HK-2 (cell line): Measurements from ENCODE around the gene JUN.

Source experiments
- DNase-seq: peaks from one replicate; pipeline ENCODE4 v3.0.0-alpha.2; 2018; ENCODE audit not compliant: unreplicated experiment

JUN gene

GRCh38 chr1:58762806-58763205, 21.0 kb downstream of the JUN start:
- no peak for DNase-seq

GRCh38 chr1:58755468-58755872, 28.4 kb downstream of the JUN start:
- DNase-seq, result peak; percentile 85

- DNase-seq, result no peak
Observed at GRCh38 chr1:58754683-58755467, 29.0 kb downstream of the JUN start.

GRCh38 chr1:58754073-58754613, 29.7 kb downstream of the JUN start:
- DNase-seq, result no peak

DNA sequence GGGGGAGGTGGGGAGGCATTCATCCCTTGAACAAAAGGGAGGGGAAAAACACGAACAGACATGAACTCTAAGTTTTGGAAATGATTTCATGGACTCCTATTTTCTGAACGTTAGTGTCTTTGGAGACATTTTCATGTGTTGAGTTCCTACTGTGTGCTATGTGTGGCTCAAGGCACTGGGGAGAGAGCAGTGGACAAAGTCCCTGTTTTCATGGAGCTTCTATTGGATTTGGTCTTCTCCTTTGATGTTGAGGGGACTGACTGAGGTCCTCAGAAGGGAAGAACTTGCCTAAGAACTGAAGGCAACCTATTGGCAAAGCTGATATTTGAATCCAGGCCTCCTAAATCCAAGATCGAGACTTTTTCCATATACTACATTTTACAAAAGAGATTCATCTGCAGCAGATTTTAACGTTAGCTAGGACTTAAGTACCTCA, 30.4 kb downstream of the JUN start:
- DNase-seq, result no peak

GRCh38 chr1:58749646-58750045, 34.2 kb downstream of the JUN start:
- no peak for DNase-seq

- DNase-seq, result no peak
Observed at GRCh38 chr1:58748666-58749065, 35.2 kb downstream of the JUN start.

- no peak for DNase-seq
Observed at GRCh38 chr1:58746757-58747156, 37.1 kb downstream of the JUN start.

DNA sequence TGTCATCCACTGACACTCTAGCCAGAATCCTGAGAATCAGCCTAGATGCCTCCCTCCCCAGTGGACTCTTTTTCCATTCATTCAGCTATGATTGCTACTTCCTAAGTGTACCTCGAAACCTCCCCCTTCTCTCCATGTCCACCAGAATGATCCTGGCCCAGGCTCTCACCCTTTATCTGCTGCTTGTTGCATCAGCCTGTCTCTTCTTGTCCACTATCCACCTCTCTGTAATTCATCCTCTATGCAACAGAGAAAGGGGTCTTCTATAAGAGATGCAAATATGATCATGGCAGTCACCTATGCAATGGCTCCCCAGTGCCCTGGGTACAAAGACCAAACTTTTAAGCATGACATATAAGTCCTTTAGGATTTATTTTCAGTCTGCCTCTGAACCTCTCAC, 37.7 kb downstream of the JUN start:
- no peak for DNase-seq

DNA sequence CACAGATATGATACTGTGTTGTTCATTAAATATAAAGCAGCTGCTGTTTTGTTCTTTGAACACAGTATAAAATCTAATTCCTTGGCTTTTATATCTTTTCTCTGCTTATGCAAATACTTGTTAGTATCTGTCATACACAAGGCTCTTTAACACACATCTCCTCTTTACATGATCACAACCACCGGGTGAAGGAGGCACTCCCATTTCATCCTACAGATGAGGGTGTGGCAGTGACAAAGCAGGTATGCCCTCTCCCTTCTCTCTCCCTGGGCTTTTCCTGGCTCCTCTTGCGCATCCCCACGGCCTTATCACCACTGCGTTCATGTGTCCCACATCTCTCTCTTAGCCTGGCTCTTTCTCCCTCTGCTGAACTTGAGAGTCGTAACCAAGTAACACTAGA, 38.2 kb downstream of the JUN start:
- no peak for DNase-seq

- DNase-seq, result no peak
Observed at GRCh38 chr1:58745117-58745516, 38.7 kb downstream of the JUN start.

DNA sequence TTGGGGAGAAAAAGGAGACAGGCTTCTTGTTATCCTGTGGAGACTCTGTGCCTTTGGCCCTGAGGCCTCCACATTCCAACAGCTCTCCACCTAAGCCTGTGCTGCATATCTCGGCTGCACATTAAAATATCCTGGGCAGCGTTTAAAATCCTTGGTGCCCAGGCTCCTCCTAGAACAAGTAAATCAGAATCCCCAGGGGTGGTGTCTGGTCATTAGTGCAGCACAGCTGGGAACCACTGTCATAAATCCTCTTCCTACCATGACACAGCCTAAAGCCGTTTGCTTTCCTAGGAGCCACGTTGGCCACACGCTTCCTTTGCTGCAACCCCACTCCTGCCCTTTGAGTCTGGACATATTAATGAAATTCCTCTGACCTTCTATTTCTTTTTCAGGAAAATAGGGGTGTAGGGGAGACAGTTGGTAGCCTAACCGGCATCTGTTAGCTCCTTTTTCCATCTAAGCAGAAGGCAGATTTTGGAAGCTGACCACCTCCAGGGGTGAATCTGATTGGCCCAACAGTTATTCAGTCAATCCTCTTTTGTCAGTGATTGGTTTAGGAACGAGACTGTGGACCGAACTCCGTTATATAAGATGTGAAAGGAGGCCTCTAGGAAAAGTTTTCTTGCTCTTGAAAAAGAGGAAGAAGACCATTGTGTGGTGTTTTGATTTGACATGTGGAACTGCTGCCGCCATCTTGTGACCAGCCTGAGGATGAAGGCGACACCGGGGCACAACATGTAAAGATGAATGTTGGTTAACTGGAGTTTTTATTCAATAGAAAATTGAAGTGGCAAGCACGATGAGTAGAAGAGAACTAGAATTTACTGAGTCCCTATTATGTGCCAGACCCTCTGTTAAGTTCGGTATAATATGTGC, 41.9 kb downstream of the JUN start:
- no peak for DNase-seq

DNA sequence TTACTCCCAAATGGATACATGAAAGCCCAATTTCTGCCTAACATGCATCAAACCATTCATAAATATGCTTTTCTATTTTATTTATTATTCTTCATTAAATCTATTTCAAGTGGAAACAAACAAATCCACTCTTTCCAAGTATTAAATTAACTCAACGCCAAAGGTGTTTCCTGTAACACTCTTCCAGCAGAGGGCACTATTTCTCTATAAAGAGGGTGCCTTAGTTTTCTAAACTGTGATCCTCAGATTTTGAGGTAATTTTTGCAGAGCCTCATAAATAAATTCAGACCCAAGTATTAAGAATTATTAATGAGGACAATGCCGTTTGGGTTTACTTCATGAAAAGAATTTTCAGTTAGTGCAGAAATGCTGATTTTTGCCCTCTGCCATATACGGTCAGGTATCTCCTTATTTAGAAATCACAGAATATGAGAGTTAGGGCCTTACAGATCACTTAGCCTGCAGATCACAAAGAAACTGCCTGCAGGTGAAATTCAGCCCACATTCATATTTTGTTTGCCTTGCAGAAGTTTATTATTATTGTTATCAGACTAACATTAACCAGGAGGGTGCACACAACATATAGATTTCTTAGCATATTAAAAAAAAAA, 43.9 kb downstream of the JUN start:
- DNase-seq, result no peak

DNA sequence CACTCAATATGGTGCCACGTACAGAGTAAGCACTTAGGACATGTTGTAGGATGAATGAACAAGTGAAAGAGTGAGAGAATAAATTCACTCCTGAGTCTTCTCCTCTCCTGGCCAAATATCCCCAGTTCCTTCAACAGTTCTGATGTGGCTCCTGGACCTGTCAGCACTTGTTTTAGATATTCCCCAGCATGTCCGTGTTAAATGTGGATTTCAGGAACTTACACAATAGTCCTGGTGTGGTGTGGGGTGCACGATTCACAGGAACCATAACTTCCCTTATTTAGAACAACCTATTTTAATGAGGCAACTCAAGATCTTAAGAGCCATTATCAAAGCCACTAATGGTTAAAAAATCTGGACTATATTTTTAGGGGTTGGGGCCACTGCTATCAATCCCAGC, 45.0 kb downstream of the JUN start:
- DNase-seq, result no peak

GRCh38 chr1:58735586-58735985, 48.3 kb downstream of the JUN start:
- no peak for DNase-seq

DNA sequence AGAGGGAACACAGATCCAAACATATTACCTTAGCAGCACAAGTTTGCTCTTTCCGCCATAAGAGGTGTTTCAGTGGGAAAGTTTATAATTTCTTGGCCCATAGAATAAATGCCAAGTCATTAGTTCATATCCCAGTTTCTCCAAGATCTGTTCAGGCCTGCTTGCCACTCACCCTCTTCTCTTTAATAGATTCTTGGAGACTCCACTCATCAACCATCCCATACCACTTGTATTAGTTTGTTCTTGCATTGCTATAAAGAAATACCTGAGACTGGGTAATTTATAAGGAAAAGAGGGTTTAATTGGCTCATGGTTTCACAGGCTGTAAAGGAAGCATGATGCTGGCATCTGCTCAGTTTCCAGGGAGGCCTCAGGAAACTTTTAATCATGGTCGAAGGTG, 49.2 kb downstream of the JUN start:
- no peak for DNase-seq

- no peak for DNase-seq
Observed at GRCh38 chr1:58732087-58732775, 51.6 kb downstream of the JUN start.
